ENCODE measurements around the gene PRKAB1. TPM values are rescaled to one million over a fixed set of nuclear protein-coding genes. Genes with fewer than 3 reads are reported as not detected.

Gene PRKAB1
- total RNA-seq, 1 experiment from 2014 or later = 42.2 TPM

DNA sequence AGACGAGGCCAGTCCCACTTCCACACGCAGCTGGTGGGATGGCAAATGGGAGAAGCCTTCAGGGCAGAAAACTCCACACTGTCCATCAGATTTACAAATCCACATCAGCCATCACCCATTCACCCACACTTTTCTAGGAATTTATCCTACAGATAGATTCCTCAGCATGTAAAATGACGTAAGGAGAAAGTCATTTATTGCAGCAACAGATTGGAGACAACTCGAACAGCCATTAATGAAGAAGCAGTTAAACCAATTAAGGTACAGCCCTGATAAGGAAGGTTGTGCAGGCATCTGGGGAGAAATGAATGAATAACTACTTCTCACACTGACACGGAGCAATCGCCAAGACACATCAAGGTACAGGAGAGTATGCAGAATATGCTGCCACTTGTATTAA is 26.2 kb downstream of the PRKAB1 start:
- Mint-ChIP-seq H3K4me1 (no peaks in the 10 kb centered on the region), H3K27me3 (ENCODE audit: low read depth) (no peaks in the 10 kb centered on the region), H3K36me3 (ENCODE audit: insufficient read depth in 1 of 3, low read depth in 3 of 3) (peaks cover 19 to 45% (median 40%) of the 10 kb centered on the region in 3 experiments; a peak in 6 of 7 replicates), H3K27ac (no peak overlapping the region; a peak in 1 of 7 replicates), H3K9me3 (no peaks in the 10 kb centered on the region), H3K4me3 (no peak overlapping the region)
- DNase-seq = no peak
- no peaks in the 10 kb centered on the region for H4K20me1 ChIP-seq (ENCODE audit: control insufficient read depth, insufficient read depth, insufficient read length)
- no peak overlapping the region for H3K9ac ChIP-seq (ENCODE audit: extremely low read depth, insufficient read length, low read length)
- no peak overlapping the region for H4K8ac ChIP-seq (replicated peaks; ENCODE audit: insufficient read length, low read depth, low read length)
- no peak overlapping the region for H2AFZ ChIP-seq (ENCODE audit: low read length)
- no peak overlapping the region for H2BK5ac ChIP-seq (ENCODE audit: insufficient read length, low read length)
- H4K5ac ChIP-seq (ENCODE audit: insufficient read length, low read depth, low read length) = no peak overlapping the region
- H3K27ac ChIP-seq (ENCODE audit: insufficient read length, low read depth, low read length) = no peak overlapping the region
- H3K4me2 ChIP-seq (ENCODE audit: insufficient read depth, insufficient read length, low read length) = no peak overlapping the region
- H3K14ac ChIP-seq (ENCODE audit: insufficient read depth, low read length) = no peak overlapping the region
- no peak overlapping the region for H2AK5ac ChIP-seq (ENCODE audit: insufficient read length, low read length)
- no peak overlapping the region for H2BK20ac ChIP-seq (ENCODE audit: low read depth, low read length, poor library complexity, severe bottlenecking)
- no peak overlapping the region for H4K91ac ChIP-seq (ENCODE audit: insufficient read length, low read depth, low read length)
- TF ChIP-seq, protein P1, sequence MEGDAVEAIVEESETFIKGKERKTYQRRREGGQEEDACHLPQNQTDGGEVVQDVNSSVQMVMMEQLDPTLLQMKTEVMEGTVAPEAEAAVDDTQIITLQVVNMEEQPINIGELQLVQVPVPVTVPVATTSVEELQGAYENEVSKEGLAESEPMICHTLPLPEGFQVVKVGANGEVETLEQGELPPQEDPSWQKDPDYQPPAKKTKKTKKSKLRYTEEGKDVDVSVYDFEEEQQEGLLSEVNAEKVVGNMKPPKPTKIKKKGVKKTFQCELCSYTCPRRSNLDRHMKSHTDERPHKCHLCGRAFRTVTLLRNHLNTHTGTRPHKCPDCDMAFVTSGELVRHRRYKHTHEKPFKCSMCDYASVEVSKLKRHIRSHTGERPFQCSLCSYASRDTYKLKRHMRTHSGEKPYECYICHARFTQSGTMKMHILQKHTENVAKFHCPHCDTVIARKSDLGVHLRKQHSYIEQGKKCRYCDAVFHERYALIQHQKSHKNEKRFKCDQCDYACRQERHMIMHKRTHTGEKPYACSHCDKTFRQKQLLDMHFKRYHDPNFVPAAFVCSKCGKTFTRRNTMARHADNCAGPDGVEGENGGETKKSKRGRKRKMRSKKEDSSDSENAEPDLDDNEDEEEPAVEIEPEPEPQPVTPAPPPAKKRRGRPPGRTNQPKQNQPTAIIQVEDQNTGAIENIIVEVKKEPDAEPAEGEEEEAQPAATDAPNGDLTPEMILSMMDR (conservative IDR thresholded peaks at IDR 0.05) = no peak
- H3K18ac ChIP-seq (ENCODE audit: insufficient read length, low read depth, low read length) = no peak overlapping the region
- H3K23ac ChIP-seq (ENCODE audit: insufficient read length, low read depth, low read length) = no peak overlapping the region
- WGBS (ENCODE audit: extremely low coverage, insufficient read length, low lambda C conversion rate) = no CpG with 5 or more reads among the region's 6 CpGs
- H3K27me3 ChIP-seq (ENCODE audit: insufficient read depth, low read length) = no peaks in the 10 kb centered on the region
- H3K56ac ChIP-seq (ENCODE audit: insufficient read length, low read depth, low read length) = no peak overlapping the region
- no peaks in the 10 kb centered on the region for H3K79me2 ChIP-seq (ENCODE audit: insufficient read depth, low read length)
- no peaks in the 10 kb centered on the region for H3K9me3 ChIP-seq (ENCODE audit: control insufficient read depth, low read depth, low read length)
- no peak overlapping the region for H3T11ph ChIP-seq (ENCODE audit: low read length)
- no peaks in the 10 kb centered on the region for H3K23me2 ChIP-seq (ENCODE audit: insufficient read length, low read depth, low read length, poor library complexity, severe bottlenecking)
- no peaks in the 10 kb centered on the region for H3K4me1 ChIP-seq (ENCODE audit: insufficient read depth, low read length)
- no peak overlapping the region for H2BK12ac ChIP-seq (ENCODE audit: insufficient read length, low read depth, low read length)
- no peak overlapping the region for H2BK15ac ChIP-seq (ENCODE audit: low read depth, low read length)
- no peaks in the 10 kb centered on the region for H3K79me1 ChIP-seq (ENCODE audit: insufficient read depth, low read depth, low read length, poor library complexity, severe bottlenecking)
- H2BK120ac ChIP-seq (ENCODE audit: low read depth, low read length, poor library complexity, severe bottlenecking) = no peak overlapping the region
- H3K4ac ChIP-seq (ENCODE audit: low read depth, low read length) = no peak overlapping the region

All from H9 (cell line).